OCI-M1 (cell line): Measurements from ENCODE around the gene SAMSN1.

Source experiments
- DNase-seq: peaks from one replicate; lab custom pipeline; 2025; lab: John Stamatoyannopoulos, UW

Gene SAMSN1

GRCh38 chr21:14545906-14546480 lies at the start of gene SAMSN1:
SAMSN1 (minus strand) TSS chr21:14546315; CDS start chr21:14546261, 54 bp downstream.
- peak; percentile 95 for DNase-seq

- no peak for DNase-seq
Measured at GRCh38 chr21:14595449-14595848, 49.3 kb upstream of the SAMSN1 start.

GRCh38 chr21:14594967-14595366 lies 48.9 kb upstream of the SAMSN1 start:
- no peak for DNase-seq

- DNase-seq, result no peak
Measured at GRCh38 chr21:14593230-14593629, 47.1 kb upstream of the SAMSN1 start.

GRCh38 chr21:14592296-14593000 lies 46.3 kb upstream of the SAMSN1 start:
- DNase-seq, result no peak

- peak; percentile 53 for DNase-seq
Measured at GRCh38 chr21:14591882-14592281, 45.8 kb upstream of the SAMSN1 start.

GRCh38 chr21:14591377-14591776 lies 45.3 kb upstream of the SAMSN1 start:
- DNase-seq, result no peak

- no peak for DNase-seq
Measured at GRCh38 chr21:14589855-14590563, 43.9 kb upstream of the SAMSN1 start.

- DNase-seq, result no peak
Measured at GRCh38 chr21:14587266-14587665, 41.2 kb upstream of the SAMSN1 start.

GRCh38 chr21:14585122-14585521 lies 39.0 kb upstream of the SAMSN1 start:
- DNase-seq, result peak; percentile 62

GRCh38 chr21:14584357-14585095 lies 38.4 kb upstream of the SAMSN1 start:
- peak; percentile 79 for DNase-seq

- peak; percentile 72 for DNase-seq
Measured at GRCh38 chr21:14583629-14584255, 37.6 kb upstream of the SAMSN1 start.

- peak; percentile 52 for DNase-seq
Measured at GRCh38 chr21:14582934-14583628, 37.0 kb upstream of the SAMSN1 start.

GRCh38 chr21:14581902-14582457 lies 35.9 kb upstream of the SAMSN1 start:
- peak; percentile 84 for DNase-seq

GRCh38 chr21:14573244-14573643 lies 27.1 kb upstream of the SAMSN1 start:
- no peak for DNase-seq

GRCh38 chr21:14572204-14572780 lies 26.2 kb upstream of the SAMSN1 start:
- DNase-seq, result no peak

- no peak for DNase-seq
Measured at GRCh38 chr21:14569868-14570267, 23.8 kb upstream of the SAMSN1 start.

GRCh38 chr21:14569026-14569621 lies 23.0 kb upstream of the SAMSN1 start:
- DNase-seq, result no peak

- DNase-seq, result no peak
Measured at GRCh38 chr21:14567331-14568279, 21.5 kb upstream of the SAMSN1 start.
